T-helper 2 cell treated with Interferon-gamma antibody and Interleukin-4, amounts not matched to agents 100 ng/mL and 5 ng/mL, for 36 hours (primary cell): Measurements from ENCODE around the gene TNRC6C. TPM values are rescaled to one million over a fixed set of nuclear protein-coding genes. Genes with fewer than 3 reads are reported as not detected.

ENCODE experiments used
- intact Hi-C: fragments of 100-400 bp; cut with micrococcal nuclease; formaldehyde crosslinking; loops from one replicate; pipeline ENCODE4 v1.15.1; 2023
- total RNA-seq: library from RNA; stranded (reverse); gene quantifications from 2 replicates; pipeline ENCODE4 v1.2.3, GENCODE V29; 2022

Gene TNRC6C
- 30.9 and 38.8 TPM in 2 replicates for total RNA-seq

- intact Hi-C loops = loop anchor here (1.0 to 5.0 kb wide), 4 partner anchors 77 to 292 kb away; partner anchors contain the start of gene TMC8
These were observed at the start of gene TNRC6C for GRCh38 chr17:77957857-77958715. TNRC6C (plus strand) TSS chr17:77958703; CDS start chr17:78004207, 45,504 bp downstream.

GRCh38 chr17:77909236-77909635, 49.3 kb upstream of the TNRC6C start:
- intact Hi-C loops = no loop called here

DNA sequence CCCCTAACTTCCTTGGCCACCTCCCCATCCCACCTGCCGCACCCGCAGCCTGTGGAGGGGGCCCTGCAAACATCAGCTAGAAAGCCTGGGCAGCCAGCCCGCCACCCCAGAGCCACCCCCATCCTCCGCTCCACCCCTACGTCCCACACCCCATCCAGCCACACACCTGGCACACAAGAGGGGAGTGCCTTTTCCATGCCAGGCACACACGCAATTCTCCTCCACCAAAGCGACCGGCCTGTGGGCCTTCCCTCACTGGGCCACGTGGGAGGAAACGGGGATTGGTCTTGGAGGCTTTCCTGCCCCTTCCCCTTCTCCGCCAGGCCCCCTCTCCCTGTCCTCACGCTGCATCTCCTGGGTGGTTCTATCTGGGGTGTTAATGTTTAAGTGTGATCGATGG, 48.7 kb upstream of the TNRC6C start:
- intact Hi-C loops = no loop called here

DNA sequence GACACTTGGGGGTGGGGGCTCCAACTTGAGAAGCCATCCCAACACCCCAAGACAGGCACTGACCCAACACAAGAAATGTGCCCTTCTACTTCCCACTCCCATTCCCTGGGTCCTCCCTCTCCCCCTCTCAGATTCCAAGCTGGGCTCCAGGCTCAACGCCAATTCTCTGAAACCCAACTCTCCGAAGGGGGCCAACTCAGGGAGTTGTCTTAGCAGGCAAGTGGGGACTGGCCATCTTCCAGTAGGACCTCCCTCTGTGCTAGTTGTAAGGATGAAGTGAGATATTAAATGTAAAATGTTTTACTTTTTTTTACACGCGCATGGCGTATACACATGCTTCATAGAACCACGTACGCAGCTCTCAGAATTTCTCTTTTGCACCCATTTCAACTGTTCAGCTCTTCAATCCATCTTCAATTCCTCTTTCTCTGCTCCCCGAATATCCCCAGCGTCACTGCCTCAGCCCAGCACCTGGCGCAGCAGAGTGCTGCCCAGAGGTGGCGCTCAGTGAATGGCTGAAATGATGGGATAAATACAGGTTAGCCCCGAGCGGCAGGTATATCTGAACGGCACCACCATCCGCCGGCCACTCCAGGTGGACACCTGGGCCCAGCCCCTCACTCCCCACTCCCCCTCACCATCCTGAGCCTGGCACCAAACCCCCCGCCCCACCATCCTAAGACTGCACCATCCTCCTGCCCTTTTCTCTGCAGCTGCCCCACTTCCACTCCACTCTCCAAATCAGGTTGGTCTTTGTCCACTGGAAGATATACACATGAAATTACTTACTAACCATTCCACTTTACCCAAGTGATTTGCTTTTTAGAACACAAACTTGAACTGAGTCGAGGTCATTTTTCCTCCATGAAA, 43.9 kb upstream of the TNRC6C start:
- intact Hi-C loops = no loop called here

- intact Hi-C loops = no loop called here
These were observed 42.9 kb upstream of the TNRC6C start for GRCh38 chr17:77915594-77916021.

DNA sequence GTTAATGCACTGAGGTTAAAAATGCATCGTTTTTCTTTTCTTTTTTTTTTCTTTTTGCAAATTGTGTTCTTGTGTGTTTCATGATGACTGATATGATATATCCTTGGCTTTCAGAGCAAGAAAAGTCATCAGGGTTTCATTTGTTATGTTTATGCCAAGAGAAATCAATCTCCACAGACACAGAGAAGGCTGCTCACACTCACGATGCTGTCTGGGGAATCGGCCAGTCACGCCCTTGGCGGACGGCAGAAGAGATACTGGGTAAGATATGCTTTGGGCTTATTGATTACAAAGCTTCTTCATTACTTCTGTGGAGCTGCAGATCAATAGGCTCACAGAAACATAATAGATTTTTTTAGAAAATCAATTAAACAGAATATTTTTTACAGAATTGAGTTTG, 42.2 kb upstream of the TNRC6C start:
- intact Hi-C loops = no loop called here

- intact Hi-C loops = no loop called here
These were observed 41.6 kb upstream of the TNRC6C start for GRCh38 chr17:77916703-77917481.

DNA sequence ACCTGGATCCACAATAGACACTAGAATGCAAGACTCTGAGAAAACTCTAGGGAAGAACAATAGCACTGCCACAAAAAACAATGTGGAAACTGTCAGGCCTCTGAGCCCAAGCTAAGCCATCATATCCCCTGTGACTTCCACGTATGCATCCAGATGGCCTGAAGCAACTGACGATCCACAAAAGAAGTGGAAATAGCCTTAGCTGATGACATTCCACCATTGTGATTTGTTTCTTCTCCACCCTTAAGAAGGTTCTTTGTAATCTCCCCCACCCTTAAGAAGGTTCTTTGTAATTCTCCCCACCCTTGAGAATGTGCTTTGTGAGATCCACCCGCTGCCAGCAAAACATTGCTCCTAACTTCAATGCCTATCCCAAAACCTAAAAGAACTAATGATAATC, 39.2 kb upstream of the TNRC6C start:
- intact Hi-C loops = no loop called here

- intact Hi-C loops = no loop called here
These were observed 35.4 kb upstream of the TNRC6C start for GRCh38 chr17:77923135-77923534.

GRCh38 chr17:77923776-77924513, 34.6 kb upstream of the TNRC6C start:
- intact Hi-C loops = no loop called here

DNA sequence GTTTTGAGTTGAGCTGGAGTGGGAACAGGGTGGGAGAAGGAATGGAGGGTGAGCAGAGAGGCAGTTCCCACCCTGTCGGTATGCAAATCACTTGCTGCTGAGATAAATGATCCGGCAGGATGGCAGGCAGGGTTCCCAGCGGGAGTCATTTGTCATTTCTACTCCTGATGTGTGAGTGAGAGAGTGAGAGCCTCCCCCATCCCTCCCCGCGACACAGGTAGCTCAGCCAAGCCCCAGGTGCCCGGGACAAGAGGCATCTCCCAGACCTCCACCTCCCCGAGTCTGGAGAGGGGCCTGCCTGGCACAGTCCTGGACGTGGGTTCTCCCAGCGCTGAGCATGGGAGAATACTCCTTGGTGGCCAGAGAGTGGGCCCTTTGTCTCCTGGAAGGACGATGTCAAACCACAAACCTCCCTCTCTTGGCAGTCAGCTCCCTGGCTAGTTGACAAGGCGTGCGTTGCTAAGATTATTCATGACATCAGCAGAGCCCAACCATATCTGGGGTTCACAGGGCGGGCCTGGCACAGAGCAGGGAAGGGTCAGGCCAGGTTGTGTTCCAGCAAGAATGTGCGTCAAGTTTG, 33.7 kb upstream of the TNRC6C start:
- intact Hi-C loops = no loop called here

GRCh38 chr17:77925831-77926543, 32.5 kb upstream of the TNRC6C start:
- intact Hi-C loops = no loop called here

- intact Hi-C loops = no loop called here
These were observed 31.5 kb upstream of the TNRC6C start for GRCh38 chr17:77926981-77927380.

- intact Hi-C loops = no loop called here
These were observed 30.6 kb upstream of the TNRC6C start for GRCh38 chr17:77927777-77928518.

GRCh38 chr17:77928519-77929179, 29.9 kb upstream of the TNRC6C start:
- intact Hi-C loops = no loop called here

DNA sequence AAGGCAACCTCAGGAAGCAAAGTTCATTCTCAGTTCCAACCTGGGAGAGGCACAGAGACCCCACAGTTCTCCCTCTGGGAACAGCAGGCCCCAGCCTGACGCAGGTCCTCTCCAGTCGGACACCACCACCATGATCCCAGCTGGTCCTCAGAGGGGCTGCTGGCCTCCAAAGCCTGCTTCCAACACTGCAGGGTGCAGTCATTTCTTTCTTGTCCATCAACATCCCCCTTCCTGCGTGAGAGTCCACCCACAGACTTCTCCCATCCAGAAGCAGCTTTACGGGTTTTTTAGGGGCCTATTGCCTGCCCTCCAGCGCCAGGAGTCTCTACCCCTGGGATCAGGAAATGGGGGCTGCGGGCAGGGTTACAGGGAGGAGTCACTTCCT, 29.3 kb upstream of the TNRC6C start:
- intact Hi-C loops = no loop called here

GRCh38 chr17:77929871-77930436, 28.5 kb upstream of the TNRC6C start:
- intact Hi-C loops = no loop called here
